HG03457 (cell line): ENCODE results near the gene NGEF.

ENCODE experiments used
- ATAC-seq: cut with Tn5 transposase; IDR thresholded peaks from one replicate; pipeline ENCODE4 v1.9.1; 2021; ENCODE audit warnings: moderate number of reproducible peaks; ENCODE audit not compliant: unreplicated experiment

Gene NGEF

DNA sequence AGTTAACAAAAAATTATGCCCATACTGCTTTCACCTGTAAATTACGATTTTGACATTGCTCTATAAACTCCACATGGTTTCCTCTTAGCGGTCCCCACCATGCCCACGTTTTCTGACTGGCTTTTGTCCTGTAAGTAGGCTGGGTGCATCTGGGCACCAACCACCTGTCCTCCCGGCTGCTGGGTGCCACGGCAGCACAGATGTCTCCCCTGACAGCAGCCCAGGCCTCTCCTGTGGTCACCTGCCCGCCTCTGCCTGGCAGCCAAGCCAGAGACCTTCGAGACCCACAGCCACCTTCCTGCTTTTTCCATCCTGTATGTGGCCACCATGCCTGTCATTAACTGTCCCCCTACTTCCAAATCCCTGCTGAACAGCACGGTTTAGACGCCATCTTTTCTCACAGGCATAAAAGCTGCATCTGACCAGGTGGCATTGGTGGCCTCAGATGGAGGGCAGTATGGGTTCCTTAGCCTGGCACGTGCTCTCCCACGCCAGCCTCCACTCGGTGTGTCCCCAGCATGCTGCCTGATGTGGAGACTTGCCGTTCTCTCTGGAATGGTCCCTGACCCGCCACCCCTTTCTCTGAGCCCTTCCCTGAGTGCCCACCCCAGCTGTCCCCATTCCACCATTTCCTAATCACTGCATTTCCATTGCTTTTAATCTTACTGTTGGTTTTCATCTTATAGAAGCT, 124.1 kb downstream of the NGEF start:
- ATAC-seq = no peak

DNA sequence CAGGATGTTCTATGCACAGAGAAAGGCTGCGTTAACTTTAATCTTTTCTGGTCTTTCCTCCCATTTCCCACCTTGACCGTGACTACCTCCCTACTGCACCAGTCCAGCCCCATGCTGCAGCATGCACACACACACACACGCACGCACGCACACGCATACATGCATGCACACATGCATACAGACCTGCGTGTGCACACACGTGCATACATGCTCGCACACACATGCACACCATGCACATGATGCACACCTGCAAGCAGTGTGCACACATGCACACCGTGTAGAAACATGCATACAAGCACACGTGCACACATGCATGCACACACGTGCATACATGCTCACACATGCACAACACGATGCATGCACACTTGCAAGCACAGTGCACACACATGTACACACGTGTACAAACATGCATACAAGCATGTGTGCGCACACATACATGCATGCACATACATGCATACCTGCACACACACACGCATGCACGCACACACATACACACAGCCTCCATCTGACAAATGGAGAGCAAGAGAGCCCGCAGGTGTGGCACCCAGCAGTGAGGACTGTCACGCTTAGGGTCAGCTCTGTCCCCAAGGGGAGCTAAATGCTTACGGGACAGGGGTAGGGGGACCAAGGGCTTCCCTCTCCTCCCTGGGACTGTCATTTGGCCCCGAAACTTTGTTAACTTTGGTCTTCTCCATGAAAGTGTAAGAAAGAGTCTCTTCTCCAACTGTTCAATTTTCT, 124.8 kb downstream of the NGEF start:
- no peak for ATAC-seq

DNA sequence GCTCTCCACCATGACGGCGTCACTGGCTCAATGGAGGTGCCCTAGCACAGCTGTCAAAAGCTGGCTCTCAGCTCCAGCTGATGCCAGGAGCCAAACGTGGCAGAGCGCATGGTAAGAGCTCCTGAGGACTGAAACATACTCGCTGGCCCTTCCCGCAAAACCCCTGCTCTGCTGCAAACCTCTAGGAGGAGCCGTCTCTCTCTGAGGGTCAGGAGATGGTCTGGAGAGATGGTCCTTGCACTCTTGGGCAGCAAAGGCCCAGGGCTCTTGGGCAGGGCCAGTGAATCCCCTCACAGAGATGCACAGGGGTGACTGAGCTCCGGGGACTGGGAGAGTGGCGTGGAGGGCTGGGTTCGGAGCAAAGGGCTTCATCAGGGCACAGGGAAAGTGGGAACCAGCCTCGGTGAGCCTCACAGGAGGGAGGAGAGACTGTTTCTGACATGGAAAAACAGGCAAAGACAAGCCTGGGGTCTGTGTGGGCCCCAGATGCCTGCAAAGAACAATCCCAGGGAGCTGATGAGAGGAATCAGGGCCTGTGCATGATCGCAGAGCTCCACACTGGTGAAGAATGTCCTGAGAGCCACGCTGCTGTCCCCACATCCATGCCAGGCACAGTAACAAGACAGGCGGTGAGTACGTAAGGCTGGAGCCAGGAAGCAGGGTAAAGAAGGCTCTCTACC, 125.7 kb downstream of the NGEF start:
- no peak for ATAC-seq

DNA sequence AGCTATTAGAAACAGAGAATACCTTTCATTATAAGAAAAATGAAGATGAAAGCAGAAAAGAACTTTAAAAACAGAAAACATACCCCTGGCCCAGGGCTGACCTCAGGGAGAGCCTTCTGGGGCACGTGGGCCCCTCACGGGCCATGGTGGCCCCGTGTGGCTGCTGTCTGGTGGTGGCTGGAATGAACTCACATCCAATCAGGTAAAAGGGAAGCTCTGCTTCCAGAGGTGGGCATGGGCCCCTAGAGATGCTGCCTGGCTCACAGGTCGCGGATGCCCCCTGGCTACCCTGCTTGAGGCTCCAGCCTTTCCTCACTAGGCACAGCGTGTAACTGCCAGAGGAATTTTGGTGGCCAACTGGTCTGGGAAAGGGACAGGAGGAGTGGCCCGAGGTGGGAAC, 126.4 kb downstream of the NGEF start:
- ATAC-seq = no peak

DNA sequence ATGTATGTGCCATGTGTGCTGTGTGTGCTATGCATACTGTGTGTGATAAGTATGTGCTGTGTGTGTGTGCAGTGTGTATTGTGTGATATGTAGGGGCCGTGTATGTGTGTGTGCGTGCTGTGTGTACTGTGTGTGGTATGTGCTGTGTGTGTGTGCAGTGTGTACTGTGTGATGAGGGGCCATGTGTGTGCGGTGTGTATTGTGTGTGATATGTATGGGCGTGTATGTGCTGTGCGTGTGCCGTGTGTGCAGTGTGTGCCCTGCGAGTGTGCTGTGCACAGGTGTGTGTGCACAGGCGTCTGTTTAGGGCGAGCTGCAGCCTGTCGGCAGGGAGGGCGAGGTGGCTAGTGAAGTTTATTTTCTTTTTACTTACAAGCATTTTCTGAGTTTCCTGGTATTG, 126.9 kb downstream of the NGEF start:
- ATAC-seq = no peak

DNA sequence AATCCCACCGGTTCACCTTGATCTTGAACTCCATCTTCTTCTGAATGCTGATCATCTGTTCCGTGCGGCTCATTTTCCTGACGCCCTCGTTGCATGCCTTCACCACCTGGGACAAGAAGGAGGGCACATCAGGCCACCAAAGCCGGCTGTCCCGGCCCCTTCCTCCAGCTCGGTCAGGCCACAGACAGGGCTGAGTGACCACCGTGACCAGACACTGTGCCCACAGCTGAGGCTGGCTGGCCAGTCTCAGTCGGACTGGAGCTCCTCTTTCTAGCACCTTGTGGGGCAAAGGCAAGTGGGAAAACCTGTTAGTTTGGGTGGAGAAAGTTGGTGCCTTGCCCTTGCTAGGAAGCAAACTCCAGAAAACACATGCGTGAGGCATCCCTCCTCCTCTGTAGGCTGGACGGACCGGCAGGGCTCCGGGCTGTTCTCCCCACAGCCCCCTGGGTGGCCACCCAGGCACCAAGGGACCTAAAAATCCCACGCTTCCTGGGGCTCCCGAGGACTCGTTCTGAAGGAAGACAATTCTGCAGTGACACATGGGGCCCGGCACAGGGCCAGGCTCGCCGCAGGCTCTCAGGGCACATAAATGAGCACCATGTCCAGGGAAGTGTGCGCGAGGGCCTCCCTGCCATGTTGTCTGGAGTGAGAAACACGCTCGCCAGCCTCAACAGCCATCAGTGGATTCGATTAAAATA, 127.6 kb downstream of the NGEF start:
- no peak for ATAC-seq

DNA sequence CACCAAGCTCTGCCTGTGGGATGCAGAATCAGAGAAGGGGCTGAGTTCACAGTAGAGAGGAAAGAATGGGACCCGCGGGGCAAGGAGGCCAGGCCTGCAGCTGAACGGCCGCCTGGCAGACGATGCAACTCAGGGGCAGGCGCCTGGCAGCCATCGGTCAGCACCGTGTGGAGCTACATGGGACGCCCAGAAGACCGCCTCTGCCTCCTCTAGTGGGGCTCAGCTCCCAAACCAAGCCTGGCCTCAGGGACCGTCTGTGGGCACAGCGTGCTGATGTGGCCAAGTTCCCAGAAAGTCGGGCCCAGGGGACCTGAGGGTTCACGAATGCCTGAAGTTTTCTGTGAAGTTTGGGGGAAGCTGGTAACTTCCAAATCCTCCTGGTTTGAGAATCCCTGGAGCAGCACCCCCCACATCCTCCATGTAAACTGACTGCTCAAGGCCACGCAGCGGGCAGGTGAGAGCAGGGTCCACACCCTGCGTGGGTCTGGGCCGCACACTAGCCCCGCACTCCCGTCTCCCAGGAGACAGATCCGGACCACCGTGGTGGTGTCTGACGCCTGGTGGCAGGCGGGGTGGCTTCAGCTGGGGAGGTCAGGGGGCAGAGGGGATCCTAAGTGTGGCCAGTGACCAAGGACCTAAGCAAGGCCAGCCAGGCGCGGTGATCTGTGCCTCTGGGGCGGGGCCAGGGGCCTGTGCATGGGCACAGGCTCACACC, 128.3 kb downstream of the NGEF start:
- ATAC-seq = no peak

DNA sequence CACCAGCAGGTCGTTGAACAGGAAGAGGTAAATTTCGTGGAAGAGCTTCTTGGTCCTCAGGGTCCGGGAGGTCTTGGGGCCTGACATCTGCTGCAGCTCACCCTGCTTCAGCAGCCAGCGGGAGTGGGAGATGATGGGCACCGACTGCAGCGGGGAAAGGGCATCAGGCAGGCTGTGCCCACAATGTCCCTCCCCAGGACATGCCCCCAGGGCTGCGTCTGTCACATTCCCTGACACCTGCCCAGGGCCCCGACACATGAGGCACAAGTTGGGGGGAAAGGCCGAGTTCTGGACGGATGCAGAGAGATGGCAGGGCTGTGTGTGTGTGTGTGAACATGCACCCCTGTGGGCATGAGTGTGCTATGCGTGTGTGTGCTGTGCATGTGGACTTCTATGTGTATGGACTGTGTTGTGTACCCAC, 129.0 kb downstream of the NGEF start:
- no peak for ATAC-seq

DNA sequence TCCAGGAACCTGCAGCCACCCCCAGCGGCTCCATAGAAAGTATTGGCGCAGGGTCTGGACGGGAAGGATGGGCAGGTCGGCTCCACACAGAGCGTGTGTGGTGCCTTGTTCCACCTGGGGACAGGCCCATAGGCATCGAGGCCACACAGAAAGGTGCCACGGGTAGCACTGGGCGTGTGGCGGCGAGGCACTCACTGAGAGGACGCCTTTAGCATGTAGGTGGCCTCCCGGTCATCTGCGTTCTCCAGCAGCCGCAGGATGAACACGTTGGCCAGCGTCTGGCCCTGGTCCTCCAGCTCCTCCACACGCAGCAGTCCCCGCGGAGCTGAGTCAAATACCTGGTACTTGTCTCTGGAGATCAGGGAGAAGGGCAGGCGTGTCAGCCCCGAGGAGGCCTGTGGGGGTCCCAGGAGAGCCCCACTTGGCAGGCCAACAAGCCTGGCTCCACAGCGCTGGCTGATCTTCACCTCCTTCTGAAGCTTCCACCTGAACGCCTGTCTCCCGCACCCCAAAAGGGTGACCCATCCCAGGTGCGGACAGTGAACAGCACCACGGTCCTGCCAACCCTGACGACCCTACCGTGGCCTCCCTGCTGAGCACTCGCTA, 129.8 kb downstream of the NGEF start:
- no peak for ATAC-seq

DNA sequence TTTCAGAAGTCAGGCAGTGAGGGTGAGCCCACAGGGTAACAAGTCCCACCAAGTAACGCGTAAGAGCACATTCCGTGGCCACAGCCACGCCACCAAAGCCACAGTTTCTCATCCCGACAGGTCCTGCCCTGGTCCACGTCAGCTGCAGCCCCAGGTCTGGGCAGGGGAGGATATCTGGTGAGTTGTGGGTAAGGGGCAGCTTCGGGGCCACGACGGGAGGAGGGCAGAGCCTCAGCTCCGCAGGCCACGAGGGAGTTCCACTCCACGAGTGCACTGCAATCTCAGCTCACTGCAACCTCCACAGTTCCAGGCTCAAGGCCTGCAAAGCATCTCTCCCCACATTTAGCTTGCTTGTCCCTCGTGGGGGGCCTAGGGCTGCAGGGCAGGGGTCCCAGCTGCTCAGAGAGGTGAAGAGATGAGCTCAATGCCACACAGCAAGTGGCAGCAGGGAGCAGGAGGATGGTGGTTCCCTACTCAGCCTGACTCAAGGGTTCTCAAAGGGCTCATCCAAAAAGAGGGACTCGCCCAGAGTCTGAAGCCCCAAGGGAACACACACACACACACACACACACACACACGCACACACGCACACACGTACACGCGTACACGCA, 130.4 kb downstream of the NGEF start:
- no peak for ATAC-seq

DNA sequence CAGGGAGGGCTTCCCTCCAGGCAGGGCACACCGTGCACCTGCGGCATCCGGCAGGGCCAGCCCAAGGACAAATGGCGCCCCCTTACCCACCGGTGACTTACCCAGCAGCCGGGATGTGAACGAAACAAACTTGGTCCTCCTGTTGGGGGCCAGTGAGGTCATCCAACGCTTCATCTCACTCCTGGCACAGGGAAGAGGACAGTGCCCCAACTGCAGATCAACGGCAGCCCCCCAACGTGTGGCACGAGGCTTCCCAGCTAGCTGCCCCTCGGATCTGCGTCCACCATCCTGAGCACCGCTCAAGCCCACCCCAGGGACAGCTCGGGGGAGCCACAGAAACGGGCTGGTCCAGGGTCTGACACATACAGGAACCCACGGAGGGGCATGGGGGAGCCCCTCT, 131.0 kb downstream of the NGEF start:
- no peak for ATAC-seq

DNA sequence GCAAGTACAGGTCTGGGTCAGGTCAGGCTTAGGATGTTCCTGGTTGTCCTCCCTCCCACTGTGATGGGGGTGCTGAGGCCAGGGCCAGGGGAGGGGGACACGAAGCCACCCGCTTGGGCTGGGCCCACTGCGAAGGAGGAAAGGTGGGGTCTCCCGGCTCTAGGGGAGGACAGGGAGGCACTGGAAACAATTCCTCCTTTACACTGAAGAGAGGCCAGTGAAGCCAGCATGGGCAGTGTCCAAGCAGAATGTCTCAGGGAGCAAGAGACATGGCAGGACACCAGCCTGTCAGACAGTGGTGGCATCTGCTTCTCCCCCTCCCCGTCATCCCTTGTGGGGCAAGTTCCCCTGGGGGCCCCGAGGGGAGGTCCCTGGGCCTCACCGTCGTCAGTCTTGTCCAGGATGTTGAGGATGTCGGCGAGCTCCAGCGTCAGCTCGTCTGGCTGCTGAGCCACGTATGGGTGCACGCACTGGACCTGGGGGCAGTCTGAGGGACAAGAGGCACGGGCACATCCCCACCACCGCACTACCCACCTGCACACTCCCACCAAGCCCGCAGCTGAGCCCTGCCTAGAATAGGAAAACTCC, 132.2 kb downstream of the NGEF start:
- ATAC-seq = no peak

DNA sequence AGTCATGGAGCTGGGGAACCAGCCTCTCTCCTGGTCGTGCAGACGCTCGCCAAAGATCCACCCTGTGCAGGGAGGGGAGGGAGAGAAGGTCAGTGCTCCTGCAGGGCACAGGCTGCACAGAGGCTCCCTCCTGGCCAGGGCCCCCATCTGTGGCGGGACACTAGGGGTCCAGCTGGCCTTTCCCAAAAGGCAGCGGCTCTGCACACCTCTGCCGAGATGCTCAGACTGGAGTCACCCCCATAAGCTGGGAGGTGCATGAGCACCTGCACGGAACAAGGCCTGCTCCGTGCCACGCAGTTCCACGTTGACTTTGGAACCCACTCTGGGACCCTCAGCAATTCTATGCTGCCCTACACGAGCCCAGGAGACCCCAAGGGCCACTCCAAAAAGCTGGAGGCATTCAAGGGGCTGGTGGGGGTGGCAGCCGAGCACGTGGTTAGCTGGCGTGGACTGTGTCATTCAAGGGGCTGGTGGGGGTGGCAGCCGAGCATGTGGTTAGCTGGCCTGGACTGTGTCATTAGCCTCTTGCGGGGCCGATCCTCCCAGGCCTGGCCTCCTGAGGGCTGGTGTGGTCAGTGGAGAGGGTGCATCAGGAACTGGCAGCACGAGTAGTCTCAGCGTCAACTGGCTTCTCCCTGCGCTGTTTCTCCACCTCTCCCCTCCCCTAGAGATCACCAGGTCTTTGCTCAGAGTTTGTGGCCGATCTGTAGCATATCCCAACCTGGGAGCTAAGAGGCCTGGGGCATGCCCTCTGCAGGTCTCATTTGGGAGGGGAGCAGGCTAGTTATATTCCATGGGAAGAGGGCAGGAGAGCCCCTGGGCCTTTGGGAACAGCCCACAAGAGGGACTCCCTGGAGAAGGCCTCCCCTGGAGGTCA, 133.2 kb downstream of the NGEF start:
- ATAC-seq = no peak

DNA sequence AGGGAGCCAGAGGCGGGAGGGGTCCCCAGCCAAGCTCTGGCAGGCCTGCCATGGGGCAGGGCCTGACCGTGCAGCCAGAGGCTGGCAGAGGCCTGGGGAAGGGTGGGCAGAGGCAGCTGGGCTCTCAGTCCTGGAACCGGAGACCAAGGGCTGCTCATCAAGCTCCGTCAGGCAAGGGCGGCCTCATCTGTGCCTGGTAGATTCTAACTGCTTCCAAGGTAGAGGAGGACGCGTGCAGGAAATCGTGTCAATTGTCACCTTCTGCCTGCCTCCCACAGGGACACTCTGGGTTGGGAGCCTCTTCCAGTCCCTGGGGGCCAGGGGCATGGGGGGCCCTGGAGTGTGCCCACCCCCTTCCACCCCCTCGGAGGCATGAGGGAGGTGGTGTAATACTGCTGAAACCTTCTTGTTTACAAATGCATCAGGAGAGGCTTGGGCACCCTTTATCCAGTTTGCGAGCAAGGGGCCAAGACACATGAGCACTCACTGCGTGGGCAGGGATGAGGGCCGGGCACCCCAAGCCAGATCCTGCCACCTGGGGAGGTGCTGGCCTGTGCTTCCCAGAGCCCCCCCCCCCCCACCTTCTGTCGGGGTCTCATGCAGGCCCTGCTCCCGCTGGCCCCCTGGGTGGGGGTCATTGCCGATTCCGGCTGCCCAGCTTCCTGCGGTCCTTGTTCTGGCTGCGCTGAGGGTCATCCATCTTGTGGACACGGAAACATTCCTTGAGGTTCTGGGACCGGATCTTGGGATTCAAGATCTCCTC, 134.0 kb downstream of the NGEF start:
- ATAC-seq = no peak

DNA sequence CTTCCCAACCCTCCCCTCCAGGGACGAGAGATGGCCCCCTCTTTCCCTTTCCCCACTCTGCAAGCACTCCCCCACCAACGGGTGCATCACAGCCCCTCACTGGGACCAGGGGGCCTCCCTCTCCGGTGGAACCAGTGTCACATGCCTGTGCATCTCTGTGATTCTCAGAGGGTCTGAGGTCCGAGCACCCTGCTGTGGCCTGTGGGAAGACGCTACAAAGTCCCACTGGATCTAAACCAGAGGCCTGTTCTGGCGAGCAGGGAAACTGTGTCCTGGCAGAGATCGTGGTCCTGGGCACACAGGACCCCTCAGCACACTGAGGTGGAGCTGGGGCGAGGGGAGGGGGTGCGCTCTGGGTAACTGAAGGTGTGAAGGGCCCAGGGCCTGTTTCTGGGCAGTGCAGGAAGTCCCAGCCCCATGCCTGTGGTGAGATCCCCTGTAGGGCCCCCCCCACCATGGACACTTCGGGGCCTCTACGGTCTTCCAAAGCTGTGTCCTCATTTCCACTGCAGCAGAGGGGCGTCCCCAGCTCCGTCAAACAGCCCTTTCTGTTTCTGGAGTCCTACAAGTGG, 135.0 kb downstream of the NGEF start:
- ATAC-seq = no peak

DNA sequence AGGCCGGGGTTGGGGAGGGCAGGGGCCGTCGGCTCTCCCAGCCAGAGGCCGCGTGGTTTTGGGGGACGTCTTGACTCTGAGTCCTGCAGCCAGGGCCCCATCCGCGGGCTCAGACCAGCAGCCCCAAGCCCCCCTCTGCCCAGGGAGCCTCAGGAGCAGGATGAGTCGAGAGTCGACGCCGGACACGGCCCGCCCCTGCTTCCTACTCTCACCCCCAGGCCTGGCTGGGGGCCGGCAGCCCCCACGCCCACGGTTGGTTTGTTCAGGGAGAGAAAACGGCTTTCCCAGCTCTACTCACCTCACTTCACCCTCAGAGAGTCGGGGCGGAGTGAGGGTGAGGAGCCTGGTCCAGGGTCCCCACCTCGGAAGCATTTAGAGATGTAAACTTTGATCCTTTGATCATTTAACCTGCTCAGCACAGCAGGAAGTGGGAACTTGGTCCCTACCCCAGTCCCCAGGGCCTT, 136.0 kb downstream of the NGEF start:
- no peak for ATAC-seq

DNA sequence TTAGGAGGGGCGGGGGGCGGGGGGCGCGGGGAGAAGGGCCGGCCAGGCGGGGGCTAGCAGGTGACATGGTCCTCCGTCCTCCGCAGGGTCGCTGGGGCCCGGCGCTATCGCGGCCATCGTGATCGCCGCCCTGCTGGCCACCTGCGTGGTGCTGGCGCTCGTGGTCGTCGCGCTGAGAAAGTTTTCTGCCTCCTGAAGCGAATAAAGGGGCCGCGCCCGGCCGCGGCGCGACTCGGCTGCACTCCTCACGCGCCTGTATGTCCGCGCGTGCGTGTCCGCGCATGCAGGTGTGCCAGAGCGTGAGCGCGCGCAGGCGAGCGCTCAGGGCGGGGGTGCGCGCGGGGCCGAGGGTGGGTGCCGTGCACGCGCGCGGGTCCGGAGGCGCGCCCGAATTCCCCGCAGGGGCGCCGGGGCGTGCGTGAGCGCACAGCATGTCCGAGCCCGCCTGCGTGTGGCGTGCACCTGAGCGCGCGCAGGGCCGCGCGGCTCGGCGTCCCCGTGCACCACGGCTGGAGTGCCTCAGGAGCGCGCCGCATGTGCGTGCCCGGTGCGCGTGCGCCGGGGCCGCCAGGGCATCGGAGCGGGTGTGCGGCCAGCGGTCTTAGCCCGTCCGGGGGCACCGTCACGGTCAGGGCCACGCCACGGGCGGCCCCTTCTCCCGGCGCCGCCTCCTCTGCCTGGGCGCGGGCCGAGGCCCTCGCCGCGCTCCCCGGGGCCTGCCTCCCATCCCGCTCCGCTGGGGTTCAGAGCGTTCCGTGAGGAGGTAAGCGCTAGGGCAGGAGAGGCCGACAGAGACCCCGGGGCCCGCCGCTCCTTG, 136.7 kb downstream of the NGEF start:
- no peak for ATAC-seq
